A549 (cell line): ENCODE results near the gene TMEM43. TPM values are rescaled to one million over a fixed set of nuclear protein-coding genes. Genes with fewer than 3 reads are reported as not detected.

Experiments
- ATAC-seq, 2 experiments: fragments of 200-7000 bp in 1 of 2; fragments of >200 bp in 1 of 2; cut with Nextera tagmentation in 1 of 2; cut with Tn5 transposase in 1 of 2; 3 replicates each; pipeline versions ENCODE4 v1.8.0 to v1.9.1; 2018 to 2020; ENCODE audit warnings: mild to moderate bottlenecking in 1 of 2, moderate library complexity in 1 of 2
- CTCF ChIA-PET: fragments of 300-600 bp; sonication (Branson Sonifier 250); formaldehyde crosslinking; extraction: SDS; loops from one replicate; lab custom pipeline; 2021; ENCODE audit warnings: antibody characterized with exemption, inconsistent platforms; lab: Yijun Ruan, JAX
- POLR2A ChIA-PET: fragments of 350-600 bp; formaldehyde crosslinking; extraction: SDS; loops from one replicate; lab custom pipeline; 2021; ENCODE audit warnings: antibody characterized with exemption, inconsistent platforms; lab: Yijun Ruan, JAX
- DNase-seq, 2 experiments: peaks; one replicate each; pipeline versions ENCODE4 v3.0.0 to v3.0.0-alpha.2; 2011 to 2016; ENCODE audit warnings: low read depth in 1 of 2, low spot score in 1 of 2
- FAIRE-seq: peaks from 2 replicates; lab custom pipeline; 2011; peaks lifted over from hg19 to GRCh38; lab: Jason Lieb, UNC
- H3K27ac ChIP-seq, 2 experiments: fragments of >200 bp; sonication (Bioruptor Twin); formaldehyde crosslinking; 3 replicates each; pipeline ENCODE4 v1.5.1; 2016 to 2017
- H3K4me1 ChIP-seq: fragments of >200 bp; sonication (Bioruptor Twin); formaldehyde crosslinking; 3 replicates; pipeline ENCODE4 v1.6.1; 2016
- H3K4me2 ChIP-seq: fragments of >200 bp; sonication (Bioruptor Twin); formaldehyde crosslinking; 3 replicates; pipeline ENCODE4 v1.6.1; 2016
- H3K4me3 ChIP-seq: fragments of >200 bp; sonication (Bioruptor Twin); formaldehyde crosslinking; 3 replicates; pipeline ENCODE4 v1.5.1; 2016
- H3K9me3 ChIP-seq: fragments of >200 bp; sonication (Bioruptor Twin); formaldehyde crosslinking; 3 replicates; pipeline ENCODE4 v1.6.1; 2016
- BCL3 ChIP-seq: fragments of >200 bp; sonication (Bioruptor Twin); formaldehyde crosslinking; IDR thresholded peaks from 3 replicates; pipeline ENCODE4 v1.6.1; 2016
- CBX2 ChIP-seq: fragments of 200-600 bp; sonication (generic); IDR thresholded peaks from 2 replicates; pipeline ENCODE4 v1.6.1; 2016; ENCODE audit warnings: low read depth, mild to moderate bottlenecking, borderline replicate concordance
- CBX8 ChIP-seq: fragments of 200-600 bp; sonication (generic); IDR thresholded peaks from 2 replicates; pipeline ENCODE4 v1.6.1; 2016
- E2F6 ChIP-seq: IDR thresholded peaks from 2 replicates; pipeline ENCODE4 v1.6.1; 2012; ENCODE audit warnings: low read depth, borderline replicate concordance
- EHF ChIP-seq: fragments of 250-450 bp; sonication (Bioruptor Pico); IDR thresholded peaks from 2 replicates; pipeline ENCODE4 v1.5.0; 2020; ENCODE audit warnings: mild to moderate bottlenecking
- EP300 ChIP-seq, 2 experiments: fragments of >200 bp; sonication (Bioruptor Twin); formaldehyde crosslinking; IDR thresholded peaks; 2 replicates in 1 of 2; 3 replicates in 1 of 2; pipeline ENCODE4 v1.6.1; 2016 to 2017
- ESRRA ChIP-seq: fragments of 150-350 bp; IDR thresholded peaks from 2 replicates; pipeline ENCODE4 v1.6.1; 2014; ENCODE audit warnings: mild to moderate bottlenecking, low read length, borderline replicate concordance
- FOSL2 ChIP-seq, 2 experiments: fragments of 450-650 bp in 1 of 2; fragments of >200 bp in 1 of 2; sonication (Bioruptor Twin) in 1 of 2; formaldehyde crosslinking; IDR thresholded peaks; 2 replicates each; pipeline versions ENCODE4 v1.5.0 to v1.6.1; 2016 to 2020; ENCODE audit warnings: mild to moderate bottlenecking in 1 of 2, moderate library complexity in 1 of 2
- GATA3 ChIP-seq: IDR thresholded peaks from 2 replicates; pipeline ENCODE4 v1.6.1; 2012; ENCODE audit warnings: borderline replicate concordance
- HDAC2 ChIP-seq: fragments of 200-600 bp; sonication (generic); IDR thresholded peaks from 2 replicates; pipeline ENCODE4 v1.6.1; 2016
- HES2 ChIP-seq: fragments of >200 bp; sonication (Bioruptor Twin); formaldehyde crosslinking; IDR thresholded peaks from 2 replicates; pipeline ENCODE4 v1.6.1; 2016
- HOXA7 ChIP-seq: fragments of 250-450 bp; sonication (Bioruptor Pico); IDR thresholded peaks from 2 replicates; pipeline ENCODE4 v1.5.0; 2020; ENCODE audit warnings: mild to moderate bottlenecking, moderate library complexity
- JUN ChIP-seq, 2 experiments: fragments of >200 bp; sonication (Bioruptor Twin); formaldehyde crosslinking; IDR thresholded peaks; 2 replicates in 1 of 2; 3 replicates in 1 of 2; pipeline ENCODE4 v1.6.1; 2016 to 2017
- KDM1A ChIP-seq: fragments of 200-600 bp; sonication (generic); IDR thresholded peaks from 2 replicates; pipeline ENCODE4 v1.6.1; 2016; ENCODE audit warnings: low read depth, mild to moderate bottlenecking
- MAZ ChIP-seq: fragments of 150-350 bp; IDR thresholded peaks from 2 replicates; pipeline ENCODE4 v1.6.1; 2014; ENCODE audit warnings: antibody characterized with exemption, low read depth, low read length, borderline replicate concordance
- NFE2L2 ChIP-seq: fragments of 150-350 bp; conservative IDR thresholded peaks from 2 replicates; pipeline ENCODE4 v1.6.1; 2014; ENCODE audit warnings: low read length
- RAD21 ChIP-seq, 2 experiments: fragments of >200 bp in 1 of 2; sonication (Bioruptor Twin) in 1 of 2; formaldehyde crosslinking in 1 of 2; IDR thresholded peaks in 1 of 2; conservative IDR thresholded peaks in 1 of 2; 2 replicates in 1 of 2; 3 replicates in 1 of 2; pipeline ENCODE4 v1.6.1; 2012 to 2018; ENCODE audit warnings: inconsistent platforms in 1 of 2
- RFX5 ChIP-seq: fragments of 450-650 bp; IDR thresholded peaks from 2 replicates; pipeline ENCODE4 v1.7.1; 2014; ENCODE audit warnings: antibody characterized with exemption, mild to moderate bottlenecking, moderate library complexity
- TFCP2L1 ChIP-seq: fragments of 250-450 bp; sonication (Bioruptor Pico); IDR thresholded peaks from 2 replicates; pipeline ENCODE4 v1.5.0; 2021; ENCODE audit warnings: mild to moderate bottlenecking
- ZC3H11A ChIP-seq: fragments of 450-650 bp; IDR thresholded peaks from 2 replicates; pipeline ENCODE4 v1.6.1; 2014; ENCODE audit warnings: antibody characterized with exemption, mild to moderate bottlenecking
- ZNF302 ChIP-seq: fragments of 250-450 bp; sonication (Bioruptor Pico); IDR thresholded peaks from 2 replicates; pipeline ENCODE4 v1.9.0; 2021; ENCODE audit warnings: inconsistent platforms, mild to moderate bottlenecking, moderate library complexity
- ZSCAN20 ChIP-seq: fragments of 250-450 bp; sonication (Bioruptor Pico); IDR thresholded peaks from 2 replicates; pipeline ENCODE4 v1.8.0; 2022; ENCODE audit warnings: mild to moderate bottlenecking, moderate library complexity
- WGBS: methylation state at CpG from one replicate; pipeline ENCODE4 v1.1.6; 2017; ENCODE audit errors: missing lambda C conversion rate; 5-methylcytosine and 5-hydroxymethylcytosine counted together
- polyA plus RNA-seq, 4 experiments: library from polyadenylated mRNA; depleted of rRNA in 3 of 4; stranded (reverse); fragments of >200 nt; fragmentation: RNase III in 1 of 4; extraction: RNeasy Plus Mini Kit Qiagen cat#74134 plus additional on column Dnase treatment in 1 of 4; gene quantifications; 2 replicates in 3 of 4; 3 replicates in 1 of 4; pipeline ENCODE4 v1.2.3, GENCODE V29; 2011 to 2017

The TMEM43 gene
- polyA plus RNA-seq, 2 of the 4 experiments (the other 2 are of a cell fraction) = 41.1 to 79.0 TPM

GRCh38 chr3:14128724-14129123, 3.9 kb downstream of the TMEM43 start:
- no peak for FAIRE-seq
- Histone ChIP-seq H3K27ac (no peak overlapping the region), H3K4me2 (no peak overlapping the region), H3K4me1 (peaks cover 10% of the 10 kb centered on the region), H3K9me3 (no peaks in the 10 kb centered on the region), H3K4me3 (no peak overlapping the region)
- TF ChIP-seq ZNF302 (CRISPR knock-in tag) = no peak
- no peak for TF ChIP-seq GATA3
- peak; percentile 76; the same call in 1 of the 2 replicates for TF ChIP-seq KDM1A
- TF ChIP-seq ZC3H11A = no peak
- no peak for TF ChIP-seq ZSCAN20
- no peak for DNase-seq
- ChIA-PET POLR2A (interaction anchor here (0.6 kb wide), 1 partner anchor 16 kb away, joined by 3 read pairs; no protein-coding TSS in a partner anchor), CTCF (interaction anchor here (1.0 kb wide), 1 partner anchor 24 kb away, joined by 3 read pairs; no protein-coding TSS in a partner anchor)
- over 99% methylated on average over 5 of the region's 5 CpGs for WGBS
- ATAC-seq = no peak

- WGBS = 94% methylated on average over 6 of the region's 6 CpGs
- no peak for TF ChIP-seq RFX5
- no peak for TF ChIP-seq TFCP2L1 (CRISPR knock-in tag)
- TF ChIP-seq HOXA7 = no peak
- no peak for TF ChIP-seq RAD21 (conservative IDR thresholded peaks at IDR 0.05 in 1 of 2, IDR thresholded peaks at IDR 0.05 in 1 of 2)
- no peak for TF ChIP-seq ZSCAN20
- TF ChIP-seq CBX8 = no peak
- no peak for TF ChIP-seq ESRRA
- TF ChIP-seq JUN (IDR thresholded peaks at IDR 0.05) = no peak
- TF ChIP-seq E2F6 = no peak
- no peak for TF ChIP-seq HDAC2
- no peak for TF ChIP-seq FOSL2 (IDR thresholded peaks at IDR 0.05)
- TF ChIP-seq FOSL2 (CRISPR knock-in tag; IDR thresholded peaks at IDR 0.05) = no peak
- TF ChIP-seq, all 56 proteins: peak for 0
- H3K4me1 ChIP-seq = peaks cover 10% of the 10 kb centered on the region
- ATAC-seq (no peak), FAIRE-seq (no peak), DNase-seq (no peak)
- H3K27ac ChIP-seq = no peak overlapping the region
- H3K9me3 ChIP-seq = no peaks in the 10 kb centered on the region
- no peak overlapping the region for H3K4me3 ChIP-seq
- H3K4me2 ChIP-seq = no peak overlapping the region
- POLR2A ChIA-PET = interaction anchor here (0.6 kb wide), 1 partner anchor 15 kb away, joined by 3 read pairs; no protein-coding TSS in a partner anchor
- CTCF ChIA-PET = interaction anchor here (0.6 kb wide), 1 partner anchor 110 kb away, joined by 3 read pairs; no protein-coding TSS in a partner anchor
Observed at GRCh38 chr3:14129296-14129695, 4.4 kb downstream of the TMEM43 start.

GRCh38 chr3:14130230-14130629, 5.4 kb downstream of the TMEM43 start:
- ATAC-seq (no peak), DNase-seq (no peak)
- CTCF ChIA-PET = interaction anchor here (0.8 kb wide), 1 partner anchor 13 kb away, joined by 3 read pairs; no protein-coding TSS in a partner anchor
- TF ChIP-seq MAZ (no peak), BCL3 (no peak), HES2 (no peak), CBX2 (no peak)
- TF ChIP-seq, all 56 proteins: peak for 0
- Histone ChIP-seq H3K4me3 (no peak overlapping the region), H3K4me1 (peaks cover 10% of the 10 kb centered on the region), H3K9me3 (no peaks in the 10 kb centered on the region), H3K27ac (no peak overlapping the region), H3K4me2 (no peak overlapping the region)
- 97% methylated on average over 4 of the region's 4 CpGs for WGBS
- POLR2A ChIA-PET = no interaction called here
- no peak for FAIRE-seq

- no peak overlapping the region for H3K27ac ChIP-seq
- peaks cover 10% of the 10 kb centered on the region for H3K4me1 ChIP-seq
- FAIRE-seq = no peak
- H3K4me2 ChIP-seq = no peak overlapping the region
- ChIA-PET CTCF (interaction anchor here (0.8 to 1.6 kb wide), 2 partner anchors 12 to 15 kb away, joined by 3 to 6 read pairs; no protein-coding TSS in a partner anchor), POLR2A (no interaction called here)
- no peak for DNase-seq
- H3K9me3 ChIP-seq = no peaks in the 10 kb centered on the region
- no peak overlapping the region for H3K4me3 ChIP-seq
- no peak for ATAC-seq
- TF ChIP-seq EP300 (IDR thresholded peaks at IDR 0.05) (no peak), NFE2L2 (no peak), EHF (CRISPR knock-in tag) (no peak)
- WGBS = 94% methylated on average over 12 of the region's 12 CpGs
Observed at GRCh38 chr3:14130707-14131106, 5.9 kb downstream of the TMEM43 start.
